ENCODE data around the gene LIPC. TPM values are rescaled to one million over a fixed set of nuclear protein-coding genes. Genes with fewer than 3 reads are reported as not detected.

The LIPC gene
- total and polyA plus RNA-seq, 2 experiments from 2014 or later, result not detected

DNA sequence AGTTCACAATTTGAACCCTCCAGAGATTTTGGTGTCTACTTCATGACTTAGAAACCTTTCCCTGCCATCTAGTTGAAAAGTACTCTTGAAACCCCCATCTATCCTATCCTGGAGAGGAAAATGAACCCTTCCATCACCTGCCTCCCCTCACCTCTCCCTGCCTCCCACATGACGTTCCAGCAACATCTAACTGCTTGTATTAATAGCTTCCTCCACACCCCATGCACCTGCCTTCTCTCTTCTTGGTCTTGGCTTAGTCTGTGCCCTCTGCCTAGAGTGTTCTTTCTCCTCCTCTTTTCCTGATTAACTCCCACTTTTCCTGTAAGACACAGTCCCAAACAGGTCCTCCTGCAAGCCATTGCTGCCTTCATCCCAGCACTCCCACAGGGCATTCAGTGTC lies 107.8 kb downstream of the LIPC start:
- TF ChIP-seq CREB1 (CRISPR knock-in tag; IDR thresholded peaks at IDR 0.05; ENCODE audit: low read depth), result no peak
- no peaks in the 10 kb centered on the region for H3K27me3 ChIP-seq (ENCODE audit: insufficient read depth)
- Mint-ChIP-seq H3K27ac (no peak overlapping the region), H3K4me1 (peaks cover 4% of the 10 kb centered on the region; the same call in 2 of the 3 replicates), H3K27me3 (ENCODE audit: insufficient read depth, low read depth, poor library complexity) (peaks cover 7% of the 10 kb centered on the region), H3K36me3 (ENCODE audit: low read depth) (no peaks in the 10 kb centered on the region), H3K9me3 (no peaks in the 10 kb centered on the region), H3K4me3 (no peak overlapping the region)
- no peaks in the 10 kb centered on the region for H3K36me3 ChIP-seq (ENCODE audit: insufficient read depth)
- no peak overlapping the region for H3K4me3 ChIP-seq
- H3K4me1 ChIP-seq (ENCODE audit: insufficient read depth), result no peaks in the 10 kb centered on the region
- H2AFZ ChIP-seq, result no peak overlapping the region
- no peaks in the 10 kb centered on the region for H3K9me2 ChIP-seq (ENCODE audit: insufficient read depth)
- DNase-seq (ENCODE audit: low spot score) (no peak), ATAC-seq (no peak)
- no peaks in the 10 kb centered on the region for H3F3A ChIP-seq (replicated peaks; ENCODE audit: low read depth)
- no peak overlapping the region for H3K27ac ChIP-seq (ENCODE audit: low read depth)
- no peaks in the 10 kb centered on the region for H3K79me2 ChIP-seq (replicated peaks; ENCODE audit: insufficient read depth)
- H3K4me2 ChIP-seq, result no peak overlapping the region
- no peaks in the 10 kb centered on the region for H4K20me1 ChIP-seq (replicated peaks; ENCODE audit: insufficient read depth)

DNA sequence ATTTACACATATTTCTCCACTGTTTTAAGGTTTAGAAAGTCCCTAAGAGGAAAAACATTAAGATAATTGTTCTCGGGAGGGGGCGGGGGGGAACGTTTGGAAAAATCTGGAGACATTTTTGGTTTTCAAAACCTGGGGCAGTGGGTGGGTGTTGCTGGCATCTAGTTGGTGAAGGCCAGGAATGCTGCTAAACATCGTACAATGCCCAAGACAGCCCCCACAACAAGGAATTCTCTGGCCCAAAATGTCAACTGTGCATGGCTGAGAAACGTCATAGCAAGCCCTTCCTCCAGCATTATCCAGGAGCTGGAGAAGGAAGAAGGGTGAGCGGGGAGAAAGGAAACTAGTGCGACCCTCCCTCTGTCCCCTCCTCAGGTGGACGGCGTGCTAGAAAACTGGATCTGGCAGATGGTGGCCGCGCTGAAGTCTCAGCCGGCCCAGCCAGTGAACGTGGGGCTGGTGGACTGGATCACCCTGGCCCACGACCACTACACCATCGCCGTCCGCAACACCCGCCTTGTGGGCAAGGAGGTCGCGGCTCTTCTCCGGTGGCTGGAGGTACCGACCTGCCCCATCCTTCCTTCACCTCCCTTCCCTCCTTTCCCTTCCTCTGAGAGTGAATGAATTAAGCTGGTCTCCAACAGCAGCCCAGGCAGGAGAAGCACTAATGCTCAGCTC lies 109.8 kb downstream of the LIPC start:
- Histone ChIP-seq H3K9me2 (ENCODE audit: insufficient read depth) (no peaks in the 10 kb centered on the region), H3K79me2 (replicated peaks; ENCODE audit: insufficient read depth) (no peaks in the 10 kb centered on the region), H2AFZ (no peak overlapping the region), H3K4me2 (no peak overlapping the region), H3K4me3 (no peak overlapping the region), H3K27me3 (ENCODE audit: insufficient read depth) (no peaks in the 10 kb centered on the region), H3K27ac (ENCODE audit: low read depth) (no peak overlapping the region), H3K4me1 (ENCODE audit: insufficient read depth) (no peaks in the 10 kb centered on the region), H3F3A (replicated peaks; ENCODE audit: low read depth) (no peaks in the 10 kb centered on the region), H4K20me1 (replicated peaks; ENCODE audit: insufficient read depth) (no peaks in the 10 kb centered on the region), H3K36me3 (ENCODE audit: insufficient read depth) (no peaks in the 10 kb centered on the region)
- H3K27me3 Mint-ChIP-seq (ENCODE audit: insufficient read depth, low read depth, poor library complexity), result peaks cover 7% of the 10 kb centered on the region
- H3K4me3 Mint-ChIP-seq, result no peak overlapping the region
- no peaks in the 10 kb centered on the region for H3K36me3 Mint-ChIP-seq (ENCODE audit: low read depth)
- H3K4me1 Mint-ChIP-seq, result no peaks in the 10 kb centered on the region; the same call in 2 of the 3 replicates
- H3K9me3 Mint-ChIP-seq, result no peaks in the 10 kb centered on the region
- no peak for DNase-seq (ENCODE audit: low spot score)
- ATAC-seq, result no peak
- H3K27ac Mint-ChIP-seq, result no peak overlapping the region
- TF ChIP-seq CREB1 (CRISPR knock-in tag; IDR thresholded peaks at IDR 0.05; ENCODE audit: low read depth) (no peak), JUNB (IDR thresholded peaks at IDR 0.05; ENCODE audit: unreplicated experiment) (no peak), EZH2phosphoT487 (IDR thresholded peaks at IDR 0.05; ENCODE audit: unreplicated experiment) (no peak), ZNF331 (CRISPR knock-in tag; IDR thresholded peaks at IDR 0.05; ENCODE audit: low read depth) (no peak), STAT1 (IDR thresholded peaks at IDR 0.05; ENCODE audit: unreplicated experiment) (no peak), ZNF114 (CRISPR knock-in tag; IDR thresholded peaks at IDR 0.05) (no peak), POLR2AphosphoS5 (IDR thresholded peaks at IDR 0.05; ENCODE audit: low read depth) (no peak)
- TF ChIP-seq, protein P1, sequence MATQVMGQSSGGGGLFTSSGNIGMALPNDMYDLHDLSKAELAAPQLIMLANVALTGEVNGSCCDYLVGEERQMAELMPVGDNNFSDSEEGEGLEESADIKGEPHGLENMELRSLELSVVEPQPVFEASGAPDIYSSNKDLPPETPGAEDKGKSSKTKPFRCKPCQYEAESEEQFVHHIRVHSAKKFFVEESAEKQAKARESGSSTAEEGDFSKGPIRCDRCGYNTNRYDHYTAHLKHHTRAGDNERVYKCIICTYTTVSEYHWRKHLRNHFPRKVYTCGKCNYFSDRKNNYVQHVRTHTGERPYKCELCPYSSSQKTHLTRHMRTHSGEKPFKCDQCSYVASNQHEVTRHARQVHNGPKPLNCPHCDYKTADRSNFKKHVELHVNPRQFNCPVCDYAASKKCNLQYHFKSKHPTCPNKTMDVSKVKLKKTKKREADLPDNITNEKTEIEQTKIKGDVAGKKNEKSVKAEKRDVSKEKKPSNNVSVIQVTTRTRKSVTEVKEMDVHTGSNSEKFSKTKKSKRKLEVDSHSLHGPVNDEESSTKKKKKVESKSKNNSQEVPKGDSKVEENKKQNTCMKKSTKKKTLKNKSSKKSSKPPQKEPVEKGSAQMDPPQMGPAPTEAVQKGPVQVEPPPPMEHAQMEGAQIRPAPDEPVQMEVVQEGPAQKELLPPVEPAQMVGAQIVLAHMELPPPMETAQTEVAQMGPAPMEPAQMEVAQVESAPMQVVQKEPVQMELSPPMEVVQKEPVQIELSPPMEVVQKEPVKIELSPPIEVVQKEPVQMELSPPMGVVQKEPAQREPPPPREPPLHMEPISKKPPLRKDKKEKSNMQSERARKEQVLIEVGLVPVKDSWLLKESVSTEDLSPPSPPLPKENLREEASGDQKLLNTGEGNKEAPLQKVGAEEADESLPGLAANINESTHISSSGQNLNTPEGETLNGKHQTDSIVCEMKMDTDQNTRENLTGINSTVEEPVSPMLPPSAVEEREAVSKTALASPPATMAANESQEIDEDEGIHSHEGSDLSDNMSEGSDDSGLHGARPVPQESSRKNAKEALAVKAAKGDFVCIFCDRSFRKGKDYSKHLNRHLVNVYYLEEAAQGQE (IDR thresholded peaks at IDR 0.05; ENCODE audit: unreplicated experiment), result no peak
- TF ChIP-seq, protein P2, sequence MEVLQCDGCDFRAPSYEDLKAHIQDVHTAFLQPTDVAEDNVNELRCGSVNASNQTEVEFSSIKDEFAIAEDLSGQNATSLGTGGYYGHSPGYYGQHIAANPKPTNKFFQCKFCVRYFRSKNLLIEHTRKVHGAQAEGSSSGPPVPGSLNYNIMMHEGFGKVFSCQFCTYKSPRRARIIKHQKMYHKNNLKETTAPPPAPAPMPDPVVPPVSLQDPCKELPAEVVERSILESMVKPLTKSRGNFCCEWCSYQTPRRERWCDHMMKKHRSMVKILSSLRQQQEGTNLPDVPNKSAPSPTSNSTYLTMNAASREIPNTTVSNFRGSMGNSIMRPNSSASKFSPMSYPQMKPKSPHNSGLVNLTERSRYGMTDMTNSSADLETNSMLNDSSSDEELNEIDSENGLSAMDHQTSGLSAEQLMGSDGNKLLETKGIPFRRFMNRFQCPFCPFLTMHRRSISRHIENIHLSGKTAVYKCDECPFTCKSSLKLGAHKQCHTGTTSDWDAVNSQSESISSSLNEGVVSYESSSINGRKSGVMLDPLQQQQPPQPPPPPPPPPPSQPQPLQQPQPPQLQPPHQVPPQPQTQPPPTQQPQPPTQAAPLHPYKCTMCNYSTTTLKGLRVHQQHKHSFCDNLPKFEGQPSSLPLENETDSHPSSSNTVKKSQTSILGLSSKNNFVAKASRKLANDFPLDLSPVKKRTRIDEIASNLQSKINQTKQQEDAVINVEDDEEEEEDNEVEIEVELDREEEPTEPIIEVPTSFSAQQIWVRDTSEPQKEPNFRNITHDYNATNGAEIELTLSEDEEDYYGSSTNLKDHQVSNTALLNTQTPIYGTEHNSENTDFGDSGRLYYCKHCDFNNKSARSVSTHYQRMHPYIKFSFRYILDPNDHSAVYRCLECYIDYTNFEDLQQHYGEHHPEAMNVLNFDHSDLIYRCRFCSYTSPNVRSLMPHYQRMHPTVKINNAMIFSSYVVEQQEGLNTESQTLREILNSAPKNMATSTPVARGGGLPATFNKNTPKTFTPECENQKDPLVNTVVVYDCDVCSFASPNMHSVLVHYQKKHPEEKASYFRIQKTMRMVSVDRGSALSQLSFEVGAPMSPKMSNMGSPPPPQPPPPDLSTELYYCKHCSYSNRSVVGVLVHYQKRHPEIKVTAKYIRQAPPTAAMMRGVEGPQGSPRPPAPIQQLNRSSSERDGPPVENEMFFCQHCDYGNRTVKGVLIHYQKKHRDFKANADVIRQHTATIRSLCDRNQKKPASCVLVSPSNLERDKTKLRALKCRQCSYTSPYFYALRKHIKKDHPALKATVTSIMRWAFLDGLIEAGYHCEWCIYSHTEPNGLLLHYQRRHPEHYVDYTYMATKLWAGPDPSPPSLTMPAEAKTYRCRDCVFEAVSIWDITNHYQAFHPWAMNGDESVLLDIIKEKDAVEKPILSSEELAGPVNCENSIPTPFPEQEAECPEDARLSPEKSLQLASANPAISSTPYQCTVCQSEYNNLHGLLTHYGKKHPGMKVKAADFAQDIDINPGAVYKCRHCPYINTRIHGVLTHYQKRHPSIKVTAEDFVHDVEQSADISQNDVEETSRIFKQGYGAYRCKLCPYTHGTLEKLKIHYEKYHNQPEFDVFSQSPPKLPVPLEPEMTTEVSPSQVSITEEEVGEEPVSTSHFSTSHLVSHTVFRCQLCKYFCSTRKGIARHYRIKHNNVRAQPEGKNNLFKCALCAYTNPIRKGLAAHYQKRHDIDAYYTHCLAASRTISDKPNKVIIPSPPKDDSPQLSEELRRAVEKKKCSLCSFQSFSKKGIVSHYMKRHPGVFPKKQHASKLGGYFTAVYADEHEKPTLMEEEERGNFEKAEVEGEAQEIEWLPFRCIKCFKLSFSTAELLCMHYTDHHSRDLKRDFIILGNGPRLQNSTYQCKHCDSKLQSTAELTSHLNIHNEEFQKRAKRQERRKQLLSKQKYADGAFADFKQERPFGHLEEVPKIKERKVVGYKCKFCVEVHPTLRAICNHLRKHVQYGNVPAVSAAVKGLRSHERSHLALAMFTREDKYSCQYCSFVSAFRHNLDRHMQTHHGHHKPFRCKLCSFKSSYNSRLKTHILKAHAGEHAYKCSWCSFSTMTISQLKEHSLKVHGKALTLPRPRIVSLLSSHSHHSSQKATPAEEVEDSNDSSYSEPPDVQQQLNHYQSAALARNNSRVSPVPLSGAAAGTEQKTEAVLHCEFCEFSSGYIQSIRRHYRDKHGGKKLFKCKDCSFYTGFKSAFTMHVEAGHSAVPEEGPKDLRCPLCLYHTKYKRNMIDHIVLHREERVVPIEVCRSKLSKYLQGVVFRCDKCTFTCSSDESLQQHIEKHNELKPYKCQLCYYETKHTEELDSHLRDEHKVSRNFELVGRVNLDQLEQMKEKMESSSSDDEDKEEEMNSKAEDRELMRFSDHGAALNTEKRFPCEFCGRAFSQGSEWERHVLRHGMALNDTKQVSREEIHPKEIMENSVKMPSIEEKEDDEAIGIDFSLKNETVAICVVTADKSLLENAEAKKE (CRISPR knock-in tag; IDR thresholded peaks at IDR 0.05), result no peak
- TF ChIP-seq, protein P3, sequence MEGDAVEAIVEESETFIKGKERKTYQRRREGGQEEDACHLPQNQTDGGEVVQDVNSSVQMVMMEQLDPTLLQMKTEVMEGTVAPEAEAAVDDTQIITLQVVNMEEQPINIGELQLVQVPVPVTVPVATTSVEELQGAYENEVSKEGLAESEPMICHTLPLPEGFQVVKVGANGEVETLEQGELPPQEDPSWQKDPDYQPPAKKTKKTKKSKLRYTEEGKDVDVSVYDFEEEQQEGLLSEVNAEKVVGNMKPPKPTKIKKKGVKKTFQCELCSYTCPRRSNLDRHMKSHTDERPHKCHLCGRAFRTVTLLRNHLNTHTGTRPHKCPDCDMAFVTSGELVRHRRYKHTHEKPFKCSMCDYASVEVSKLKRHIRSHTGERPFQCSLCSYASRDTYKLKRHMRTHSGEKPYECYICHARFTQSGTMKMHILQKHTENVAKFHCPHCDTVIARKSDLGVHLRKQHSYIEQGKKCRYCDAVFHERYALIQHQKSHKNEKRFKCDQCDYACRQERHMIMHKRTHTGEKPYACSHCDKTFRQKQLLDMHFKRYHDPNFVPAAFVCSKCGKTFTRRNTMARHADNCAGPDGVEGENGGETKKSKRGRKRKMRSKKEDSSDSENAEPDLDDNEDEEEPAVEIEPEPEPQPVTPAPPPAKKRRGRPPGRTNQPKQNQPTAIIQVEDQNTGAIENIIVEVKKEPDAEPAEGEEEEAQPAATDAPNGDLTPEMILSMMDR (conservative IDR thresholded peaks at IDR 0.05; ENCODE audit: low read depth in 2 of 2), result no peak
